GM12878 (cell line): ENCODE data around the gene GAK. TPM values are rescaled to one million over a fixed set of nuclear protein-coding genes. Genes with fewer than 3 reads are reported as not detected.

Experiments used
- ATAC-seq: fragments of 200-7000 bp; cut with Tn5 transposase; 3 replicates; pipeline ENCODE4 v1.9.1; 2020; ENCODE audit warnings: mild to moderate bottlenecking, moderate library complexity
- BruUV-seq: library from RNA; stranded (reverse); fragments of 400-500 nt; replicated peaks from 2 replicates; lab custom pipeline; 2021; lab: Mats Ljungman, UMichigan
- CTCF ChIA-PET: fragments of 300-600 bp; sonication (Branson Sonifier 250); formaldehyde crosslinking; extraction: SDS; loops from one replicate; lab custom pipeline; 2021; ENCODE audit warnings: inconsistent platforms; lab: Yijun Ruan, JAX
- POLR2A ChIA-PET: fragments of 350-600 bp; formaldehyde crosslinking; extraction: SDS; loops from one replicate; lab custom pipeline; 2021; ENCODE audit warnings: inconsistent platforms; lab: Charles Lee
- RAD21 ChIA-PET: fragments of 300-600 bp; sonication (Branson Sonifier 250); formaldehyde crosslinking; loops from one replicate; lab custom pipeline; 2023; ENCODE audit warnings: antibody characterized with exemption; ENCODE audit not compliant: unreplicated experiment; lab: Charles Lee
- SMC1A ChIA-PET: fragments of 300-600 bp; sonication (Branson Sonifier 250); formaldehyde crosslinking; loops from one replicate; lab custom pipeline; 2023; ENCODE audit not compliant: unreplicated experiment, uncharacterized antibody; lab: Charles Lee
- DNase-seq: peaks from one replicate; pipeline ENCODE4 v3.0.0-alpha.2; 2011; ENCODE audit warnings: low read depth, low spot score
- FAIRE-seq: peaks from 3 replicates; lab custom pipeline; 2011; peaks lifted over from hg19 to GRCh38; lab: Jason Lieb, UNC
- H2AFZ ChIP-seq: 2 replicates; pipeline ENCODE4 v1.6.0; 2011; ENCODE audit warnings: low read depth, low read length, control low read depth; ENCODE audit not compliant: control insufficient read depth
- H3K27ac ChIP-seq: 2 replicates; pipeline ENCODE4 v1.5.1; 2011; ENCODE audit warnings: control low read depth; ENCODE audit not compliant: control insufficient read depth, insufficient read depth
- H3K27me3 ChIP-seq, 2 experiments: replicated peaks in 1 of 2; 2 replicates each; pipeline versions ENCODE4 v1.6.0 to v1.6.1; 2011; ENCODE audit warnings: low read length in 1 of 2; ENCODE audit not compliant: control insufficient read depth in 2 of 2, insufficient read depth in 2 of 2
- H3K36me3 ChIP-seq, 2 experiments: 2 replicates each; pipeline ENCODE4 v1.5.1; 2011; ENCODE audit warnings: low read length in 1 of 2; ENCODE audit not compliant: control insufficient read depth in 2 of 2, insufficient read depth in 2 of 2
- H3K4me1 ChIP-seq: 2 replicates; pipeline ENCODE4 v1.6.1; 2011; ENCODE audit warnings: mild to moderate bottlenecking, low read length, moderate library complexity, mixed read lengths; ENCODE audit not compliant: control insufficient read depth, insufficient read depth
- H3K4me2 ChIP-seq: 2 replicates; pipeline ENCODE4 v1.6.0; 2011; ENCODE audit warnings: control low read depth; ENCODE audit not compliant: control insufficient read depth, insufficient read depth
- H3K4me3 ChIP-seq: fragments of 200-600 bp; sonication (generic); 2 replicates; pipeline ENCODE4 v1.5.1; 2016
- H3K79me2 ChIP-seq: 2 replicates; pipeline ENCODE4 v1.6.0; 2011; ENCODE audit warnings: low read length; ENCODE audit not compliant: control insufficient read depth, insufficient read depth
- H3K9ac ChIP-seq: 2 replicates; pipeline ENCODE4 v1.8.0; 2011; ENCODE audit warnings: low read length, control low read depth, mixed read lengths; ENCODE audit not compliant: control insufficient read depth, insufficient read depth
- H3K9me3 ChIP-seq: replicated peaks from 3 replicates; pipeline ENCODE4 v1.5.1; 2011; ENCODE audit warnings: mild to moderate bottlenecking, low read length; ENCODE audit not compliant: control insufficient read depth, insufficient read depth
- H4K20me1 ChIP-seq: 2 replicates; pipeline ENCODE4 v1.6.0; 2011; ENCODE audit not compliant: control insufficient read depth, insufficient read depth
- CBX5 ChIP-seq: sonication (generic); IDR thresholded peaks from 2 replicates; pipeline ENCODE4 v1.6.1; 2016; ENCODE audit warnings: low read depth, moderate library complexity, mild to moderate bottlenecking, inconsistent platforms
- CHD2 ChIP-seq: IDR thresholded peaks from 2 replicates; pipeline ENCODE4 v1.6.1; 2011; ENCODE audit warnings: low read depth, low read length, improper control_type of control experiment, borderline replicate concordance
- ETV6 ChIP-seq, 2 experiments: fragments of 450-650 bp in 1 of 2; IDR thresholded peaks in 1 of 2; conservative IDR thresholded peaks in 1 of 2; 2 replicates each; pipeline ENCODE4 v1.6.1; 2014; ENCODE audit warnings: antibody characterized with exemption in 1 of 2, borderline replicate concordance in 1 of 2, low read depth in 1 of 2, mild to moderate bottlenecking in 1 of 2, moderate library complexity in 1 of 2
- FOXM1 ChIP-seq: IDR thresholded peaks from 2 replicates; pipeline ENCODE4 v1.6.1; 2012; ENCODE audit warnings: low read depth, mild to moderate bottlenecking, inconsistent platforms, low read length, moderate library complexity
- HCFC1 ChIP-seq: fragments of 150-350 bp; IDR thresholded peaks from 2 replicates; pipeline ENCODE4 v1.6.1; 2014; ENCODE audit warnings: low read length
- KDM1A ChIP-seq: fragments of 200-600 bp; sonication (generic); IDR thresholded peaks from 2 replicates; pipeline ENCODE4 v1.6.1; 2016; ENCODE audit warnings: borderline replicate concordance
- MAX ChIP-seq: IDR thresholded peaks from 2 replicates; pipeline ENCODE4 v1.6.1; 2012; ENCODE audit warnings: low read depth, low read length, improper control_type of control experiment
- MEF2A ChIP-seq: IDR thresholded peaks from 2 replicates; pipeline ENCODE4 v1.6.1; 2011; ENCODE audit warnings: low read depth, mild to moderate bottlenecking, low read length, moderate library complexity; ENCODE audit not compliant: insufficient read depth
- MXI1 ChIP-seq: fragments of 150-350 bp; IDR thresholded peaks from 2 replicates; pipeline ENCODE4 v1.6.1; 2011; ENCODE audit warnings: low read depth, mild to moderate bottlenecking, inconsistent platforms, low read length, improper control_type of control experiment
- PAX5 ChIP-seq: IDR thresholded peaks from 2 replicates; pipeline ENCODE4 v1.6.1; 2011; ENCODE audit warnings: low read depth, low read length, borderline replicate concordance
- RAD51 ChIP-seq: fragments of 450-650 bp; IDR thresholded peaks from 2 replicates; pipeline ENCODE4 v1.6.1; 2016; ENCODE audit warnings: moderate library complexity, mild to moderate bottlenecking, inconsistent platforms
- RB1 ChIP-seq: fragments of 450-650 bp; formaldehyde crosslinking; IDR thresholded peaks from 2 replicates; pipeline ENCODE4 v1.6.1; 2017; ENCODE audit warnings: mild to moderate bottlenecking, borderline replicate concordance
- RBBP5 ChIP-seq: fragments of 200-600 bp; sonication (generic); conservative IDR thresholded peaks from 2 replicates; pipeline ENCODE4 v1.6.1; 2016
- SMAD5 ChIP-seq: IDR thresholded peaks from 2 replicates; pipeline ENCODE4 v1.6.1; 2016; ENCODE audit warnings: antibody characterized with exemption, low read depth
- STAT3 ChIP-seq: IDR thresholded peaks from 2 replicates; pipeline ENCODE4 v1.6.1; 2011; ENCODE audit warnings: low read depth, low read length, improper control_type of control experiment
- TARDBP ChIP-seq: IDR thresholded peaks from 2 replicates; pipeline ENCODE4 v1.6.1; 2016; ENCODE audit warnings: borderline replicate concordance
- TCF7 ChIP-seq: IDR thresholded peaks from 2 replicates; pipeline ENCODE4 v1.6.1; 2014; ENCODE audit warnings: antibody characterized with exemption, borderline replicate concordance
- ZNF207 ChIP-seq: fragments of 450-650 bp; IDR thresholded peaks from 2 replicates; pipeline ENCODE4 v1.6.1; 2014; ENCODE audit warnings: antibody characterized with exemption, mild to moderate bottlenecking, borderline replicate concordance
- WGBS: methylation state at CpG from one replicate; pipeline ENCODE4 v1.1.6; 2016; ENCODE audit warnings: low lambda C conversion rate; ENCODE audit not compliant: insufficient replicate concordance, insufficient coverage; ENCODE audit errors: missing lambda C conversion rate; 5-methylcytosine and 5-hydroxymethylcytosine counted together
- in situ Hi-C: fragments of 300-500 bp; cut with MboI; formaldehyde crosslinking; loops from 9 replicates; pipeline ENCODE4 v1.14.3; 2018; ENCODE audit warnings: mixed read lengths
- intact Hi-C: fragments of 100-400 bp; cut with micrococcal nuclease; formaldehyde crosslinking; loops from one replicate; pipeline ENCODE4 v1.14.2; 2022; ENCODE audit not compliant: unreplicated experiment
- polyA plus RNA-seq, 11 experiments: library from polyadenylated mRNA; depleted of rRNA in 4 of 11; unstranded in 6 of 11; stranded (reverse) in 5 of 11; fragments of >200 nt; fragmentation: Nextera tagmentation in 4 of 11; fragmentation: Illumina TruSeq in 1 of 11; extraction: Ambion mirVana in 4 of 11; extraction: Trizol in 1 of 11; gene quantifications; 1 replicate in 1 of 11; 2 replicates in 10 of 11; pipeline versions ENCODE4 v1.2.1 to v1.2.3, GENCODE V29; 2011 to 2016; ENCODE audit warnings: inconsistent platforms in 2 of 11, missing spikeins in 2 of 11, low read depth in 1 of 11
- total RNA-seq, 4 experiments: library from RNA; depleted of rRNA in 3 of 4; stranded (reverse); fragments of >200 nt in 3 of 4; fragmentation: Illumina TruSeq in 1 of 4; extraction: Trizol in 1 of 4; gene quantifications; 2 replicates each; pipeline versions ENCODE4 v1.2.1 to v1.2.3, GENCODE V29; 2013 to 2021

GAK gene
- total and polyA plus RNA-seq, 10 of the 15 experiments (the other 5 are each of a cell fraction or from before 2014, with no cell fraction given): 0.82 to 127 (median 53.8) TPM

- H3K36me3 ChIP-seq: peaks cover 32 to 39% of the 10 kb centered on the region in 2 experiments
- ATAC-seq (no peak), FAIRE-seq (no peak), DNase-seq (no peak)
- H3K4me3 ChIP-seq: no peak overlapping the region
- SMC1A ChIA-PET: no interaction called here
- no peaks in the 10 kb centered on the region for H3K27me3 ChIP-seq
- in situ Hi-C loops: no loop called here
- 99% methylated on average over 20 of the region's 20 CpGs for WGBS
- H3K4me1 ChIP-seq: no peaks in the 10 kb centered on the region
- intact Hi-C loops: no loop called here
- no TSS peak for BruUV-seq
- POLR2A ChIA-PET: no interaction called here
- no peak overlapping the region for H3K9ac ChIP-seq
- no peak overlapping the region for H2AFZ ChIP-seq
- CTCF ChIA-PET: no interaction called here
- no peaks in the 10 kb centered on the region; the same call in 2 of the 3 replicates for H3K9me3 ChIP-seq
- no peaks in the 10 kb centered on the region for H4K20me1 ChIP-seq
- TF ChIP-seq HCFC1 (no peak), SMAD5 (no peak), TARDBP (no peak), RB1 (no peak), STAT3 (no peak), CHD2 (no peak), MXI1 (no peak), RBBP5 (no peak), CBX5 (no peak), RAD51 (no peak), PAX5 (no peak), MAX (no peak), KDM1A (no peak), ETV6 (conservative IDR thresholded peaks at IDR 0.05 in 1 of 2, IDR thresholded peaks at IDR 0.05 in 1 of 2; ENCODE audit: borderline replicate concordance in 1 of 2, low read depth in 1 of 2) (no peak), MEF2A (no peak), TCF7 (no peak), FOXM1 (no peak), ZNF207 (no peak)
- RAD21 ChIA-PET: no interaction called here
- H3K27ac ChIP-seq: no peak overlapping the region
- H3K79me2 ChIP-seq: no peaks in the 10 kb centered on the region
- H3K4me2 ChIP-seq: no peak overlapping the region
These were observed 61.2 kb downstream of the GAK start for GRCh38 chr4:870951-871350.
